Mesothelial cell of epicardium (in vitro differentiated cells): ENCODE results near the gene RPS6KA3. TPM values are rescaled to one million over a fixed set of nuclear protein-coding genes. Genes with fewer than 3 reads are reported as not detected.

Experiments
- DNase-seq, 2 experiments: peaks; one replicate each; pipeline ENCODE4 v3.0.0; 2021; ENCODE audit warnings: low spot score in 2 of 2; ENCODE audit not compliant: unreplicated experiment in 2 of 2
- H3K27ac Mint-ChIP-seq: 2 replicates; pipeline ENCODE4 v1.8.0; 2021; ENCODE audit warnings: mixed read lengths
- H3K27me3 Mint-ChIP-seq: 2 replicates; pipeline ENCODE4 v1.8.0; 2021; ENCODE audit warnings: low read depth, mixed read lengths
- H3K36me3 Mint-ChIP-seq: 2 replicates; pipeline ENCODE4 v1.8.0; 2021; ENCODE audit warnings: mixed read lengths
- H3K4me1 Mint-ChIP-seq: 2 replicates; pipeline ENCODE4 v1.8.0; 2021; ENCODE audit warnings: mixed read lengths
- H3K4me3 Mint-ChIP-seq: 2 replicates; pipeline ENCODE4 v1.8.0; 2021; ENCODE audit warnings: mild to moderate bottlenecking, moderate library complexity, mixed read lengths
- H3K9me3 Mint-ChIP-seq: 2 replicates; pipeline ENCODE4 v1.8.0; 2021; ENCODE audit warnings: mixed read lengths
- CTCF ChIP-seq: fragments of 200-600 bp; sonication (generic); IDR thresholded peaks from one replicate; pipeline ENCODE4 v1.5.0; 2021; ENCODE audit warnings: antibody characterized with exemption; ENCODE audit not compliant: unreplicated experiment
- total RNA-seq: library from RNA; stranded (reverse); gene quantifications from 3 replicates; pipeline ENCODE4 v1.2.1, GENCODE V29; 2021

RPS6KA3 gene
- total RNA-seq, 1 donor from 2014 or later: 42.3 TPM

DNA sequence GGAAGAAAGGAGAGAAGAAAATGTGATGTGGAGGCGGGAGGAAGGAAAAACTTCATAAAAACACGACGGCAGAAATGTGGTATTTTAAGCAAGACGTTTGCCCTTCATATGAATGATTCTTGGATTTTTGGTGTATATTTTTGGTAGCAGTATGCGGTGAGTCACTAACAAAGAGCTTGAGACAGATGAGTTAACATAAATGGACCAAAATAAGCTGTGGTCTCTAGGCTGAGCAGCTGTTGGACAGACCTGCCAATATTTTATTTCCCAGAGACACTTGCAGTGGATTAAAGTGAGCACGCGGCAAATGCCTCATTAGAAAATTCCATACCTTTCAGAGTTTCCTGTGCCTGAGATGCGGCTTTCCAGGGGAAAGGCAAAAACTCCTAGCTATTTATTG, 43.1 kb upstream of the RPS6KA3 start:
- Mint-ChIP-seq H3K9me3 (peaks cover 38% of the 10 kb centered on the region), H3K4me1 (no peaks in the 10 kb centered on the region), H3K4me3 (no peak overlapping the region), H3K36me3 (no peaks in the 10 kb centered on the region), H3K27me3 (no peaks in the 10 kb centered on the region), H3K27ac (no peak overlapping the region)
- TF ChIP-seq CTCF: no peak
- no peak for DNase-seq

DNA sequence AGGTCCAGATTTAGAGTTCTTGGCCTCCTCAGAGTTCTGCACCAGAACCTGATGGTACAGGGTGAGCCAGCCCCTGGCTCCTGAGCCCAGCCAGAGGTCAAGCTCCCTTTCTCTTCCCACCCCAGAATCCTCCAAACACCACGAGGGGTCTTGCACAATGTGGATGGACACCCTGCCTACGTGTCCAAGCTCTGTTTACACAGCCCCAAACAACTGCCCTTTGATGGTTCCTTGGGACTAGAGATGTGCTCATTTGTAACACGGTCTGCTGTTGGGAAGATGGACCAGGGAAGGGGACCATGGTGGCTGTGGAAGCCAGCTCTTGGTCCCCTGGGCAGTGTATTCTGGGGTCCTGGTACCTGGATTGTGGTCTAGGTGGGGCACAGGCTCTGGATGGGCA, 40.0 kb upstream of the RPS6KA3 start:
- Mint-ChIP-seq H3K27me3 (no peaks in the 10 kb centered on the region), H3K4me3 (no peak overlapping the region), H3K36me3 (no peaks in the 10 kb centered on the region), H3K9me3 (peaks cover 28% of the 10 kb centered on the region), H3K27ac (no peak overlapping the region), H3K4me1 (peaks cover 6% of the 10 kb centered on the region)
- no peak for DNase-seq
- TF ChIP-seq CTCF: no peak

DNA sequence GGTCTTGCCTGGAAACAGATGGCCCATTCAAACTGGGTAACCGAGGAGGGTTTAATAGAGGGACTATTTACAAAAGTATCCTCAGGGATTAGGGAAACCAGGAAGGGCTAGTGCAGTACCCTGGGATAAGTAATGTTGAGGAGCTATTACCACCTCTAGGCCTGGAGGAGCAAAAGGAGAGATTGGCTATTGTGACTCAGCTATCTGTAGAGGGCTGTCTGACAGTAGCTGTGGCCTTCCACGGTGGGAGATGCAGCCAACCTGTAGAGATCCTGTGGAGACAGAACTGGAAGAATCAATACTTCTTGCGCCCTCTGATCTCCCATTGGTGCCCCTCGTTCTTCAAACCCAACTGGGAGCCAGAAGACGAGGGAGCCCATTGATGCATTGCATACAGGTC, 34.1 kb upstream of the RPS6KA3 start:
- no peak overlapping the region for H3K4me3 Mint-ChIP-seq
- H3K27ac Mint-ChIP-seq: no peak overlapping the region
- TF ChIP-seq CTCF: no peak
- peaks cover 32% of the 10 kb centered on the region for H3K9me3 Mint-ChIP-seq
- H3K27me3 Mint-ChIP-seq: no peaks in the 10 kb centered on the region
- H3K4me1 Mint-ChIP-seq: peaks cover 10% of the 10 kb centered on the region
- DNase-seq: no peak
- no peaks in the 10 kb centered on the region for H3K36me3 Mint-ChIP-seq

DNA sequence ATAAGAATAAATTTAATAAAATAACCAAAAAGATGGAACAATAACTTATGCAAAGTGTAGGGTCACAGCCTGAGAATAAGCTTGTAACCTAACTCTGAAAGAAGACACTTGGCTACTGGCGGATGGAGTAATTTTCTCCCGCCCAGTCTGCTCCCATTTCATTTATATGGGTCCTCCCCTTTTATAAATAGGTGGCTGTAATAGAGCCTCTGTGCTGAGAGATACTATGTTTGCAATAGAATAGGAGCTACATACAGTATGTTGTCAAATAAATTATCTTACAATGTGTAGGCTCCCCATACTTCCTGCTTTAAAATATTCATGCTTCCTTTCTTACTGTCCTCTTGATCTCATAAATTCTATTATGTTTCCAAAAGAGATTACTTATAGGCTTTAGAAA, 28.2 kb upstream of the RPS6KA3 start:
- Mint-ChIP-seq H3K4me1 (peaks cover 4% of the 10 kb centered on the region), H3K4me3 (no peak overlapping the region), H3K9me3 (peaks cover 33% of the 10 kb centered on the region), H3K36me3 (no peaks in the 10 kb centered on the region), H3K27ac (no peak overlapping the region), H3K27me3 (no peaks in the 10 kb centered on the region)
- TF ChIP-seq CTCF: no peak
- DNase-seq: no peak

DNA sequence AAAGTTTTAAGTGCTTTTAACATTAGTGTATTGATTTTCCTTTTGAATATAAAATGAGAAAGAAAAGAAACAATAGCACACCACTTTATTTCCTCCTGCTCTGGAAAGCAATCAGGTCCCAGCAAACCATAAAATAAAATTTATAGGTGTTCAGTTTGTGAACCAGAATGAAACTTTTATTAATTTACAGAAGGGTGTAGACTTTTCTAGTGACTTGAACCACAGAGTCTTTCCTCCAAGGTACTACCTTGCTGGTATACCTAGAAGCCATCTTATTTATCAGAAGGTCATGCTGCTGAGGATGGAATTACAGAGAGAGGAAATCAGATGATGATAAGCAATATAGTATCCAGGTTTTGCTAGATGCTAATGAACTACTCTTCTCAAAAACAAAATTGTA, 27.6 kb upstream of the RPS6KA3 start:
- Mint-ChIP-seq H3K36me3 (no peaks in the 10 kb centered on the region), H3K27me3 (no peaks in the 10 kb centered on the region), H3K9me3 (peaks cover 33% of the 10 kb centered on the region), H3K4me1 (peaks cover 4% of the 10 kb centered on the region), H3K4me3 (no peak overlapping the region), H3K27ac (no peak overlapping the region)
- TF ChIP-seq CTCF: no peak
- DNase-seq: no peak

DNA sequence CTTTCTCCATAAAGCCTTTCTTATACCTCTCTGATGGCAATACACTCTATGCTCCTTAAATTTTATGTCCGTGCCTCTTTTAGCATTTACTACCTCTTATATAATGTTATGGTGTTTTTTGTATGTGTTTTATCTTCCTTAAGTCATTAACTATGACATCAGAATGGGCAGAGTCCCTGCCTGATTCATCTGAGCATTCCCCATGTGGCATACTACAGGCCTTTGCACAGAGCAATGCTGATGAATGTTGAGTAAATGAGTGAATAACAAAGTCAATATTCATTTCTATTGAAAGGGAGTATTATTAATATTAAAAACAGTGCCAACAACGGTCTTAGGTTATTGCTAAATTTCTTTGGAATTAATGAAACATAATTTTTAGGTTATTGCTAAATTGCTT, 18.8 kb upstream of the RPS6KA3 start:
- TF ChIP-seq CTCF: no peak
- Mint-ChIP-seq H3K4me1 (no peaks in the 10 kb centered on the region), H3K36me3 (peaks cover 4% of the 10 kb centered on the region), H3K27me3 (no peaks in the 10 kb centered on the region), H3K9me3 (peaks cover 47% of the 10 kb centered on the region), H3K4me3 (no peak overlapping the region), H3K27ac (no peak overlapping the region)
- no peak for DNase-seq
